GM23338 (cell line): ENCODE measurements around the gene GPR141. TPM values are rescaled to one million over a fixed set of nuclear protein-coding genes. Genes with fewer than 3 reads are reported as not detected.

Experiments
- ATAC-seq: fragments of 200-7000 bp; cut with Tn5 transposase; 3 replicates; pipeline ENCODE4 v1.9.1; 2020
- DNase-seq: peaks from one replicate; pipeline ENCODE4 v3.0.0-alpha.2; 2015; ENCODE audit warnings: low spot score
- H2AFZ ChIP-seq: fragments of 200-600 bp; sonication (generic); 2 replicates; pipeline ENCODE4 v1.8.0; 2016; ENCODE audit warnings: antibody characterized with exemption, mild to moderate bottlenecking, moderate library complexity
- H3F3A ChIP-seq: fragments of 200-600 bp; sonication (generic); replicated peaks from 2 replicates; pipeline ENCODE4 v1.8.0; 2017; ENCODE audit warnings: antibody characterized with exemption, mixed run types, low read depth
- H3K27ac ChIP-seq: fragments of 200-600 bp; sonication (generic); 2 replicates; pipeline ENCODE4 v1.6.1; 2016; ENCODE audit warnings: low read depth
- H3K27me3 ChIP-seq: fragments of 200-600 bp; sonication (generic); 2 replicates; pipeline ENCODE4 v1.8.0; 2016; ENCODE audit warnings: mild to moderate bottlenecking, mixed run types, moderate library complexity; ENCODE audit not compliant: insufficient read depth
- H3K36me3 ChIP-seq: fragments of 200-600 bp; sonication (generic); 2 replicates; pipeline ENCODE4 v1.8.0; 2016; ENCODE audit warnings: mild to moderate bottlenecking; ENCODE audit not compliant: insufficient read depth
- H3K4me1 ChIP-seq: fragments of 200-600 bp; sonication (generic); 2 replicates; pipeline ENCODE4 v1.8.0; 2016; ENCODE audit warnings: mild to moderate bottlenecking, moderate library complexity; ENCODE audit not compliant: insufficient read depth
- H3K4me2 ChIP-seq: fragments of 200-600 bp; sonication (generic); 2 replicates; pipeline ENCODE4 v1.7.1; 2017; ENCODE audit warnings: mixed run types
- H3K4me3 ChIP-seq: fragments of 200-600 bp; sonication (generic); 2 replicates; pipeline ENCODE4 v1.6.1; 2016; ENCODE audit warnings: mixed run types
- H3K79me2 ChIP-seq: fragments of 200-600 bp; sonication (generic); replicated peaks from 2 replicates; pipeline ENCODE4 v1.8.0; 2017; ENCODE audit warnings: mild to moderate bottlenecking; ENCODE audit not compliant: insufficient read depth
- H3K9me2 ChIP-seq: fragments of 200-600 bp; sonication (generic); 2 replicates; pipeline ENCODE4 v1.8.0; 2017; ENCODE audit not compliant: insufficient read depth
- H4K20me1 ChIP-seq: fragments of 200-600 bp; sonication (generic); replicated peaks from 2 replicates; pipeline ENCODE4 v1.8.0; 2017; ENCODE audit warnings: mild to moderate bottlenecking; ENCODE audit not compliant: insufficient read depth
- H3K27ac Mint-ChIP-seq: 2 replicates; pipeline ENCODE4 v1.8.0; 2020; ENCODE audit warnings: inconsistent platforms, mild to moderate bottlenecking, moderate library complexity, mixed read lengths
- H3K27me3 Mint-ChIP-seq: 3 replicates; pipeline ENCODE4 v1.8.0; 2022; ENCODE audit warnings: low read depth, mild to moderate bottlenecking, moderate library complexity, mixed read lengths, inconsistent platforms; ENCODE audit not compliant: insufficient read depth, poor library complexity
- H3K36me3 Mint-ChIP-seq: 3 replicates; pipeline ENCODE4 v1.8.0; 2021; ENCODE audit warnings: low read depth, mild to moderate bottlenecking, inconsistent platforms, moderate library complexity, mixed read lengths
- H3K4me1 Mint-ChIP-seq: 3 replicates; pipeline ENCODE4 v1.8.0; 2020; ENCODE audit warnings: mild to moderate bottlenecking, inconsistent platforms, mixed read lengths
- H3K4me3 Mint-ChIP-seq: 3 replicates; pipeline ENCODE4 v1.8.0; 2021; ENCODE audit warnings: moderate library complexity, mild to moderate bottlenecking, inconsistent platforms, mixed read lengths
- H3K9me3 Mint-ChIP-seq: 3 replicates; pipeline ENCODE4 v1.8.0; 2020; ENCODE audit warnings: moderate library complexity, mild to moderate bottlenecking, inconsistent platforms, mixed read lengths
- CREB1 ChIP-seq: fragments of 250-450 bp; sonication (Bioruptor Pico); IDR thresholded peaks from 2 replicates; pipeline ENCODE4 v1.5.0; 2020; ENCODE audit warnings: low read depth, mild to moderate bottlenecking, moderate library complexity
- JUNB ChIP-seq: IDR thresholded peaks from one replicate; pipeline ENCODE4 v1.6.1; 2016; ENCODE audit warnings: antibody characterized with exemption; ENCODE audit not compliant: unreplicated experiment
- POLR2AphosphoS5 ChIP-seq: IDR thresholded peaks from 2 replicates; pipeline ENCODE4 v1.6.1; 2016; ENCODE audit warnings: antibody characterized with exemption, low read depth
- REST ChIP-seq: IDR thresholded peaks from one replicate; pipeline ENCODE4 v1.6.1; 2018; ENCODE audit warnings: antibody characterized with exemption; ENCODE audit not compliant: unreplicated experiment
- ZNF114 ChIP-seq: fragments of 250-450 bp; sonication (Bioruptor Pico); IDR thresholded peaks from 2 replicates; pipeline ENCODE4 v1.5.0; 2020; ENCODE audit warnings: mild to moderate bottlenecking, moderate library complexity
- ZNF331 ChIP-seq: fragments of 250-450 bp; sonication (Bioruptor Pico); IDR thresholded peaks from 2 replicates; pipeline ENCODE4 v1.5.0; 2020; ENCODE audit warnings: low read depth, mild to moderate bottlenecking, moderate library complexity
- ZNF462 ChIP-seq: fragments of 250-450 bp; sonication (Bioruptor Pico); IDR thresholded peaks from 2 replicates; pipeline ENCODE4 v1.5.0; 2020; ENCODE audit warnings: mild to moderate bottlenecking, moderate library complexity
- polyA plus RNA-seq: library from polyadenylated mRNA; unstranded; fragments of >200 nt; fragmentation: Nextera tagmentation; extraction: Ambion mirVana; gene quantifications from 2 replicates; pipeline ENCODE4 v1.2.1, GENCODE V29; 2016
- total RNA-seq: library from RNA; depleted of rRNA; stranded (reverse); fragments of >200 nt; shearing (Covaris generic); gene quantifications from 2 replicates; pipeline ENCODE4 v1.2.3, GENCODE V29; 2014
- TF ChIP-seq, protein P1 (sequence below): IDR thresholded peaks from 2 replicates; pipeline ENCODE4 v1.6.1; 2016; ENCODE audit warnings: antibody characterized with exemption
- TF ChIP-seq, protein P2 (sequence below), 2 experiments: fragments of 200-600 bp in 1 of 2; sonication (generic) in 1 of 2; conservative IDR thresholded peaks; 2 replicates each; pipeline versions ENCODE4 v1.5.1 to v1.6.1; 2016 to 2017; ENCODE audit warnings: antibody characterized with exemption in 2 of 2, low read depth in 2 of 2, mild to moderate bottlenecking in 2 of 2, moderate library complexity in 1 of 2

Gene GPR141
- total and polyA plus RNA-seq, 2 experiments from 2014 or later = 0.80 TPM; not detected in 1

- Mint-ChIP-seq H3K36me3 (no peaks in the 10 kb centered on the region), H3K27me3 (peaks cover 1% of the 10 kb centered on the region), H3K27ac (no peak overlapping the region), H3K9me3 (peaks cover 10% of the 10 kb centered on the region; the same call in 2 of the 3 replicates), H3K4me3 (no peak overlapping the region), H3K4me1 (no peaks in the 10 kb centered on the region)
- TF ChIP-seq POLR2AphosphoS5 = no peak
- TF ChIP-seq JUNB = no peak
- no peak for TF ChIP-seq ZNF114 (CRISPR knock-in tag)
- no peak for TF ChIP-seq REST
- TF ChIP-seq, protein P1, sequence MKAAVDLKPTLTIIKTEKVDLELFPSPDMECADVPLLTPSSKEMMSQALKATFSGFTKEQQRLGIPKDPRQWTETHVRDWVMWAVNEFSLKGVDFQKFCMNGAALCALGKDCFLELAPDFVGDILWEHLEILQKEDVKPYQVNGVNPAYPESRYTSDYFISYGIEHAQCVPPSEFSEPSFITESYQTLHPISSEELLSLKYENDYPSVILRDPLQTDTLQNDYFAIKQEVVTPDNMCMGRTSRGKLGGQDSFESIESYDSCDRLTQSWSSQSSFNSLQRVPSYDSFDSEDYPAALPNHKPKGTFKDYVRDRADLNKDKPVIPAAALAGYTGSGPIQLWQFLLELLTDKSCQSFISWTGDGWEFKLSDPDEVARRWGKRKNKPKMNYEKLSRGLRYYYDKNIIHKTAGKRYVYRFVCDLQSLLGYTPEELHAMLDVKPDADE = no peak
- TF ChIP-seq, protein P2, sequence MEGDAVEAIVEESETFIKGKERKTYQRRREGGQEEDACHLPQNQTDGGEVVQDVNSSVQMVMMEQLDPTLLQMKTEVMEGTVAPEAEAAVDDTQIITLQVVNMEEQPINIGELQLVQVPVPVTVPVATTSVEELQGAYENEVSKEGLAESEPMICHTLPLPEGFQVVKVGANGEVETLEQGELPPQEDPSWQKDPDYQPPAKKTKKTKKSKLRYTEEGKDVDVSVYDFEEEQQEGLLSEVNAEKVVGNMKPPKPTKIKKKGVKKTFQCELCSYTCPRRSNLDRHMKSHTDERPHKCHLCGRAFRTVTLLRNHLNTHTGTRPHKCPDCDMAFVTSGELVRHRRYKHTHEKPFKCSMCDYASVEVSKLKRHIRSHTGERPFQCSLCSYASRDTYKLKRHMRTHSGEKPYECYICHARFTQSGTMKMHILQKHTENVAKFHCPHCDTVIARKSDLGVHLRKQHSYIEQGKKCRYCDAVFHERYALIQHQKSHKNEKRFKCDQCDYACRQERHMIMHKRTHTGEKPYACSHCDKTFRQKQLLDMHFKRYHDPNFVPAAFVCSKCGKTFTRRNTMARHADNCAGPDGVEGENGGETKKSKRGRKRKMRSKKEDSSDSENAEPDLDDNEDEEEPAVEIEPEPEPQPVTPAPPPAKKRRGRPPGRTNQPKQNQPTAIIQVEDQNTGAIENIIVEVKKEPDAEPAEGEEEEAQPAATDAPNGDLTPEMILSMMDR (conservative IDR thresholded peaks at IDR 0.05; ENCODE audit: low read depth in 2 of 2) = no peak
- Histone ChIP-seq H4K20me1 (no peaks in the 10 kb centered on the region), H3K79me2 (no peaks in the 10 kb centered on the region), H3K27me3 (no peaks in the 10 kb centered on the region), H3K27ac (no peak overlapping the region), H3K4me1 (no peaks in the 10 kb centered on the region), H3F3A (no peaks in the 10 kb centered on the region), H3K4me2 (no peak overlapping the region), H3K9me2 (no peaks in the 10 kb centered on the region), H2AFZ (no peak overlapping the region), H3K36me3 (peaks cover 2% of the 10 kb centered on the region; the same call in 1 of the 2 replicates), H3K4me3 (no peak overlapping the region)
- DNase-seq = no peak
- ATAC-seq = no peak
These were observed 85.7 kb downstream of the GPR141 start for GRCh38 chr7:37769291-37769690.

- Histone ChIP-seq H3K9me2 (0 out of 2 replicates have a peak, but pooled peaks cover 2% of the 10 kb centered on the region), H3F3A (no peaks in the 10 kb centered on the region), H2AFZ (no peak overlapping the region), H3K4me2 (no peak overlapping the region), H3K27me3 (no peaks in the 10 kb centered on the region), H3K36me3 (peaks cover 2% of the 10 kb centered on the region; the same call in 1 of the 2 replicates), H3K27ac (no peak overlapping the region), H3K4me1 (no peaks in the 10 kb centered on the region), H3K4me3 (no peak overlapping the region), H4K20me1 (no peaks in the 10 kb centered on the region), H3K79me2 (no peaks in the 10 kb centered on the region)
- H3K9me3 Mint-ChIP-seq = peaks cover 10% of the 10 kb centered on the region; the same call in 2 of the 3 replicates
- no peak overlapping the region for H3K27ac Mint-ChIP-seq
- no peaks in the 10 kb centered on the region for H3K4me1 Mint-ChIP-seq
- no peaks in the 10 kb centered on the region for H3K36me3 Mint-ChIP-seq
- H3K4me3 Mint-ChIP-seq = no peak overlapping the region
- DNase-seq = no peak
- H3K27me3 Mint-ChIP-seq = peaks cover 1% of the 10 kb centered on the region
- no peak for ATAC-seq
- no peak for TF ChIP-seq ZNF331 (CRISPR knock-in tag)
- no peak for TF ChIP-seq ZNF462 (CRISPR knock-in tag)
- TF ChIP-seq CREB1 = no peak
- TF ChIP-seq ZNF114 (CRISPR knock-in tag) = no peak
These were observed 86.2 kb downstream of the GPR141 start for GRCh38 chr7:37769726-37770125.
